HG03175 (cell line): ENCODE measurements around the gene SUV39H2.
"Not testable (repeated sequence)": the region's sequence is repeated elsewhere in the genome, so short reads cannot be mapped to it uniquely, and the experiment has no call there.

Source experiments
- ATAC-seq: cut with Tn5 transposase; IDR thresholded peaks from one replicate; pipeline ENCODE4 v1.9.1; 2021; ENCODE audit warnings: mild to moderate bottlenecking, moderate library complexity; ENCODE audit not compliant: unreplicated experiment

The SUV39H2 gene

GRCh38 chr10:14926722-14927416, 48.2 kb downstream of the SUV39H2 start:
- peak; percentile 93 for ATAC-seq

- no peak for ATAC-seq
These were observed 51.9 kb downstream of the SUV39H2 start for GRCh38 chr10:14930610-14931009.

- no peak for ATAC-seq
These were observed 57.9 kb downstream of the SUV39H2 start for GRCh38 chr10:14936584-14936983.

- ATAC-seq: not testable (repeated sequence)
These were observed 60.3 kb downstream of the SUV39H2 start for GRCh38 chr10:14938971-14939370.

GRCh38 chr10:14942147-14942949, 63.7 kb downstream of the SUV39H2 start:
- peak; percentile 93 for ATAC-seq

- not testable (repeated sequence) for ATAC-seq
These were observed 64.3 kb downstream of the SUV39H2 start for GRCh38 chr10:14942950-14943338.

GRCh38 chr10:14945108-14945507, 66.4 kb downstream of the SUV39H2 start:
- no peak for ATAC-seq

- ATAC-seq: no peak
These were observed 68.6 kb downstream of the SUV39H2 start for GRCh38 chr10:14947268-14947667.

- no peak for ATAC-seq
These were observed 70.6 kb downstream of the SUV39H2 start for GRCh38 chr10:14949291-14949690.

GRCh38 chr10:14952851-14953423, 74.3 kb downstream of the SUV39H2 start:
- no peak for ATAC-seq

- ATAC-seq: peak; percentile 56
These were observed 74.8 kb downstream of the SUV39H2 start for GRCh38 chr10:14953424-14954000.
